K562 (cell line): ENCODE results near the gene FASN. TPM values are rescaled to one million over a fixed set of nuclear protein-coding genes. Genes with fewer than 3 reads are reported as not detected.
A peak's percentile ranks its signal among the peaks of the same experiment; 100 is the strongest.

Experiments used
- ATAC-seq: fragments of 200-7000 bp; cut with Tn5 transposase; 3 replicates; pipeline ENCODE4 v1.9.1; 2020; ENCODE audit warnings: moderate library complexity
- BruUV-seq: library from RNA; stranded (reverse); fragments of 400-500 nt; replicated peaks from 2 replicates; lab custom pipeline; 2021; lab: Mats Ljungman, UMichigan
- CTCF ChIA-PET: fragments of 300-600 bp; formaldehyde crosslinking; extraction: SDS; loops from one replicate; lab custom pipeline; 2021; ENCODE audit warnings: low intra/inter-chr PET ratio; lab: Yijun Ruan, JAX
- POLR2A ChIA-PET: fragments of 300-600, 350-650 bp; sonication (Branson Sonifier 250); formaldehyde crosslinking; extraction: SDS; loops from one replicate; lab custom pipeline; 2021; ENCODE audit warnings: antibody characterized with exemption, inconsistent platforms; lab: Yijun Ruan, JAX
- DNase-seq, 4 experiments: peaks; one replicate each; pipeline versions ENCODE4 v3.0.0 to v3.0.0-alpha.2; 2011 to 2018; ENCODE audit warnings: low spot score in 3 of 4, mixed read lengths in 3 of 4; ENCODE audit errors: extremely low read depth in 1 of 4
- FAIRE-seq: peaks from 2 replicates; lab custom pipeline; 2011; peaks lifted over from hg19 to GRCh38; lab: Jason Lieb, UNC
- H2AFZ ChIP-seq: 2 replicates; pipeline ENCODE4 v1.6.0; 2011; ENCODE audit warnings: low read depth, low read length, control low read depth, inconsistent platforms
- H3K27ac ChIP-seq: fragments of 200-600 bp; 3 replicates; pipeline ENCODE4 v1.8.0; 2011; ENCODE audit warnings: low read depth, mild to moderate bottlenecking, control low read depth, inconsistent platforms, low read length, moderate library complexity, mixed read lengths; ENCODE audit errors: extremely low read depth
- H3K27me3 ChIP-seq, 2 experiments: fragments of 300-600 bp in 1 of 2; 2 replicates in 1 of 2; 3 replicates in 1 of 2; pipeline versions ENCODE4 v1.6.0 to v1.8.0; 2011; ENCODE audit warnings: inconsistent platforms in 2 of 2, low read length in 2 of 2, mild to moderate bottlenecking in 1 of 2, mixed read lengths in 1 of 2, moderate library complexity in 1 of 2; ENCODE audit not compliant: control insufficient read depth in 2 of 2, insufficient read depth in 2 of 2
- H3K36me3 ChIP-seq: fragments of 300-600 bp; 3 replicates; pipeline ENCODE4 v1.8.0; 2011; ENCODE audit warnings: mild to moderate bottlenecking, low read length, inconsistent platforms; ENCODE audit not compliant: control insufficient read depth, insufficient read depth
- H3K4me1 ChIP-seq, 2 experiments: fragments of 200-600 bp in 1 of 2; replicated peaks in 1 of 2; 2 replicates in 1 of 2; 3 replicates in 1 of 2; pipeline versions ENCODE4 v1.5.1 to v1.8.0; 2011; ENCODE audit warnings: inconsistent platforms in 2 of 2, low read length in 2 of 2, mild to moderate bottlenecking in 1 of 2, mixed read lengths in 1 of 2, moderate library complexity in 1 of 2; ENCODE audit not compliant: control insufficient read depth in 2 of 2, insufficient read depth in 2 of 2
- H3K4me2 ChIP-seq: 2 replicates; pipeline ENCODE4 v1.6.1; 2011; ENCODE audit warnings: low read length, control low read depth, inconsistent platforms, mixed read lengths; ENCODE audit not compliant: insufficient read depth
- H3K4me3 ChIP-seq: fragments of 200-600 bp; sonication (generic), shearing (Covaris generic); 2 replicates; pipeline ENCODE4 v1.5.1; 2016; ENCODE audit warnings: control low read depth, inconsistent platforms
- H3K79me2 ChIP-seq: fragments of 200-600 bp; 3 replicates; pipeline ENCODE4 v1.8.0; 2011; ENCODE audit warnings: low read length, inconsistent platforms; ENCODE audit not compliant: control insufficient read depth, insufficient read depth
- H3K9ac ChIP-seq, 2 experiments: 2 replicates each; pipeline versions ENCODE4 v1.6.0 to v1.6.1; 2011; ENCODE audit warnings: low read depth in 2 of 2, low read length in 2 of 2, control low read depth in 1 of 2, inconsistent platforms in 1 of 2, mild to moderate bottlenecking in 1 of 2, mixed read lengths in 1 of 2; ENCODE audit not compliant: insufficient read depth in 1 of 2
- H3K9me1 ChIP-seq: one replicate; pipeline ENCODE4 v1.6.0; 2011; ENCODE audit warnings: inconsistent platforms, mild to moderate bottlenecking, low read length, moderate library complexity; ENCODE audit not compliant: control insufficient read depth, insufficient read depth
- H3K9me3 ChIP-seq: replicated peaks from 2 replicates; pipeline ENCODE4 v1.5.1; 2011; ENCODE audit warnings: low read depth, low read length, inconsistent platforms; ENCODE audit not compliant: control insufficient read depth, insufficient read depth
- H4K20me1 ChIP-seq: replicated peaks from 2 replicates; pipeline ENCODE4 v1.6.1; 2011; ENCODE audit warnings: low read length, inconsistent platforms, mixed read lengths; ENCODE audit not compliant: control insufficient read depth, insufficient read depth
- CREM ChIP-seq: IDR thresholded peaks from 2 replicates; pipeline ENCODE4 v1.6.1; 2014; ENCODE audit warnings: antibody characterized with exemption, low read depth
- JUND ChIP-seq, 2 experiments: IDR thresholded peaks; 2 replicates in 1 of 2; 3 replicates in 1 of 2; pipeline ENCODE4 v1.6.1; 2011; ENCODE audit warnings: borderline replicate concordance in 2 of 2, low read depth in 2 of 2, low read length in 2 of 2, improper control_type of control experiment in 1 of 2, missing biosample characterization in 1 of 2, missing genetic modification characterization in 1 of 2, missing genetic modification reagents in 1 of 2
- LCOR ChIP-seq: sonication (generic); formaldehyde crosslinking; IDR thresholded peaks from 2 replicates; pipeline ENCODE4 v1.8.0; 2022; ENCODE audit warnings: mild to moderate bottlenecking, missing genetic modification reagents
- PHF8 ChIP-seq: fragments of 200-600 bp; sonication (generic); IDR thresholded peaks from 2 replicates; pipeline ENCODE4 v1.6.1; 2012; ENCODE audit warnings: mixed run types, mild to moderate bottlenecking, inconsistent platforms, low read length, moderate library complexity, borderline replicate concordance
- RBFOX2 ChIP-seq: fragments of 200-400 bp; formaldehyde crosslinking; IDR thresholded peaks from 2 replicates; pipeline ENCODE4 v1.6.1; 2017; ENCODE audit warnings: low read depth, mild to moderate bottlenecking, low read length, moderate library complexity
- SIX5 ChIP-seq, 2 experiments: IDR thresholded peaks; 2 replicates each; pipeline ENCODE4 v1.6.1; 2011; ENCODE audit warnings: low read length in 2 of 2, borderline replicate concordance in 1 of 2, low read depth in 1 of 2, mild to moderate bottlenecking in 1 of 2, moderate library complexity in 1 of 2; ENCODE audit not compliant: insufficient read depth in 1 of 2
- SMARCA5 ChIP-seq: fragments of 450-650 bp; IDR thresholded peaks from 2 replicates; pipeline ENCODE4 v1.6.1; 2016
- TAF1 ChIP-seq: IDR thresholded peaks from 2 replicates; pipeline ENCODE4 v1.6.1; 2011; ENCODE audit warnings: mild to moderate bottlenecking, low read length, moderate library complexity; ENCODE audit not compliant: insufficient read depth, control insufficient read depth, severe bottlenecking; ENCODE audit errors: extremely low read depth
- ZBTB11 ChIP-seq, 3 experiments: fragments of 200-800 bp in 1 of 3; fragments of 250-450 bp in 1 of 3; fragments of 450-650 bp in 1 of 3; sonication (Bioruptor Pico) in 1 of 3; sonication (Bioruptor generic) in 1 of 3; formaldehyde crosslinking in 1 of 3; IDR thresholded peaks; 2 replicates each; pipeline versions ENCODE4 v1.6.1 to v1.8.0; 2016 to 2022; ENCODE audit warnings: mild to moderate bottlenecking in 2 of 3, missing genetic modification characterization in 2 of 3, missing compliant biosample characterization in 1 of 3, moderate library complexity in 1 of 3
- WGBS: fragments of 100-300 bp; shearing (Covaris generic); methylation state at CpG from one replicate; pipeline ENCODE4 v1.1.6; 2016; ENCODE audit warnings: low coverage, mixed read lengths; ENCODE audit not compliant: insufficient coverage; ENCODE audit errors: missing lambda C conversion rate; 5-methylcytosine and 5-hydroxymethylcytosine counted together
- in situ Hi-C: fragments of 300-500 bp; cut with MboI; formaldehyde crosslinking; loops from 4 replicates; pipeline ENCODE4 v1.15.0; 2018; ENCODE audit warnings: inconsistent platforms, mixed read lengths
- intact Hi-C: fragments of 100-400 bp; cut with micrococcal nuclease; formaldehyde crosslinking; loops from 2 replicates; pipeline ENCODE4 v1.14.2; 2022
- polyA plus RNA-seq, 8 experiments: library from polyadenylated mRNA; depleted of rRNA in 4 of 8; stranded (reverse) in 5 of 8; unstranded in 3 of 8; fragments of >200 nt; fragmentation: Nextera tagmentation in 2 of 8; fragmentation: Illumina TruSeq in 1 of 8; extraction: Ambion mirVana in 2 of 8; extraction: Trizol in 1 of 8; gene quantifications; 2 replicates each; pipeline versions ENCODE4 v1.2.1 to v1.2.3, GENCODE V29; 2011 to 2014; ENCODE audit warnings: inconsistent platforms in 1 of 8, missing spikeins in 1 of 8
- total RNA-seq, 7 experiments: library from RNA; depleted of rRNA in 6 of 7; stranded (reverse); fragments of >200 nt in 6 of 7; fragmentation: Illumina TruSeq in 2 of 7; extraction: Trizol in 2 of 7; gene quantifications; 2 replicates each; pipeline versions ENCODE4 v1.2.1 to v1.2.3, GENCODE V29; 2011 to 2021; ENCODE audit warnings: low replicate concordance in 1 of 7
- TF ChIP-seq, protein P1 (sequence below): fragments of 450-650 bp; IDR thresholded peaks from 2 replicates; pipeline ENCODE4 v1.6.1; 2017; ENCODE audit warnings: antibody characterized with exemption, mild to moderate bottlenecking

The FASN gene
- total and polyA plus RNA-seq, 9 of the 15 experiments (the other 6 are each of a cell fraction or from before 2014, with no cell fraction given): 0.15 to 663 (median 49.9) TPM

GRCh38 chr17:82051776-82052637, 46.0 kb downstream of the FASN start, which contains the start of the genes GPS1 and RFNG:
Gene GPS1 (plus strand): TSS chr17:82051898. CDS start chr17:82051932, 34 bp downstream.
Gene RFNG (minus strand): TSS chr17:82051811. CDS start chr17:82051766, 45 bp downstream.
- 0 out of 2 replicates have a peak, but pooled peaks cover 9% of the 10 kb centered on the region for H4K20me1 ChIP-seq
- H3K27me3 ChIP-seq: no peaks in the 10 kb centered on the region
- peak; percentile 85 to 88 (median 86) for DNase-seq
- peak within 1 kb of the TSS; percentile 45 for H2AFZ ChIP-seq
- H3K4me2 ChIP-seq: peak within 1 kb of the TSS; percentile 88
- H3K4me3 ChIP-seq: peak within 1 kb of the TSS; percentile 98
- ChIA-PET POLR2A (interaction anchor here (0.6 to 1.8 kb wide), 4 partner anchors 11 to 161 kb away, joined by 3 to 7 read pairs (median 3); no protein-coding TSS in a partner anchor), CTCF (no interaction called here)
- peak; percentile 87 for ATAC-seq
- H3K9ac ChIP-seq: peak within 1 kb of the TSS; percentile 80 to 97
- H3K79me2 ChIP-seq: peaks cover 28% of the 10 kb centered on the region
- no peaks in the 10 kb centered on the region for H3K9me3 ChIP-seq
- peaks cover 75% of the 10 kb centered on the region; the same call in 2 of the 3 replicates for H3K36me3 ChIP-seq
- FAIRE-seq: no peak
- H3K4me1 ChIP-seq: peaks cover 6 to 92% of the 10 kb centered on the region in 2 experiments; a peak in 3 of 5 replicates
- H3K27ac ChIP-seq: peak within 1 kb of the TSS; percentile 68
- no TSS peak for BruUV-seq
- WGBS: under 1% methylated on average over 49 of the region's 94 CpGs
- peaks cover 2% of the 10 kb centered on the region for H3K9me1 ChIP-seq
- intact Hi-C loops: no loop called here
- in situ Hi-C loops: no loop called here
- TF ChIP-seq JUND (IDR thresholded peaks at IDR 0.05; ENCODE audit: borderline replicate concordance, low read depth, low read length) (no peak), JUND (tag; IDR thresholded peaks at IDR 0.05; ENCODE audit: borderline replicate concordance, low read depth, low read length) (no peak; the same call in 2 of the 3 replicates), TAF1 (peak; percentile 38), SMARCA5 (no peak), LCOR (CRISPR knock-in tag) (no peak), ZBTB11 (CRISPR knock-in tag; IDR thresholded peaks at IDR 0.05) (peak in 1 of 3 experiments; percentile 81; a peak in 2 of 6 replicates), PHF8 (peak; percentile 59; the same call in 1 of the 2 replicates), SIX5 (IDR thresholded peaks at IDR 0.05; ENCODE audit: borderline replicate concordance in 1 of 2, insufficient read depth in 1 of 2, low read depth in 1 of 2, low read length in 2 of 2) (0 out of 4 replicates have a peak, but pooled peaks of 1 of the 2 experiments have one; percentile 15), RBFOX2 (peak; percentile 50), CREM (peak; percentile 83)
- TF ChIP-seq, protein P1, sequence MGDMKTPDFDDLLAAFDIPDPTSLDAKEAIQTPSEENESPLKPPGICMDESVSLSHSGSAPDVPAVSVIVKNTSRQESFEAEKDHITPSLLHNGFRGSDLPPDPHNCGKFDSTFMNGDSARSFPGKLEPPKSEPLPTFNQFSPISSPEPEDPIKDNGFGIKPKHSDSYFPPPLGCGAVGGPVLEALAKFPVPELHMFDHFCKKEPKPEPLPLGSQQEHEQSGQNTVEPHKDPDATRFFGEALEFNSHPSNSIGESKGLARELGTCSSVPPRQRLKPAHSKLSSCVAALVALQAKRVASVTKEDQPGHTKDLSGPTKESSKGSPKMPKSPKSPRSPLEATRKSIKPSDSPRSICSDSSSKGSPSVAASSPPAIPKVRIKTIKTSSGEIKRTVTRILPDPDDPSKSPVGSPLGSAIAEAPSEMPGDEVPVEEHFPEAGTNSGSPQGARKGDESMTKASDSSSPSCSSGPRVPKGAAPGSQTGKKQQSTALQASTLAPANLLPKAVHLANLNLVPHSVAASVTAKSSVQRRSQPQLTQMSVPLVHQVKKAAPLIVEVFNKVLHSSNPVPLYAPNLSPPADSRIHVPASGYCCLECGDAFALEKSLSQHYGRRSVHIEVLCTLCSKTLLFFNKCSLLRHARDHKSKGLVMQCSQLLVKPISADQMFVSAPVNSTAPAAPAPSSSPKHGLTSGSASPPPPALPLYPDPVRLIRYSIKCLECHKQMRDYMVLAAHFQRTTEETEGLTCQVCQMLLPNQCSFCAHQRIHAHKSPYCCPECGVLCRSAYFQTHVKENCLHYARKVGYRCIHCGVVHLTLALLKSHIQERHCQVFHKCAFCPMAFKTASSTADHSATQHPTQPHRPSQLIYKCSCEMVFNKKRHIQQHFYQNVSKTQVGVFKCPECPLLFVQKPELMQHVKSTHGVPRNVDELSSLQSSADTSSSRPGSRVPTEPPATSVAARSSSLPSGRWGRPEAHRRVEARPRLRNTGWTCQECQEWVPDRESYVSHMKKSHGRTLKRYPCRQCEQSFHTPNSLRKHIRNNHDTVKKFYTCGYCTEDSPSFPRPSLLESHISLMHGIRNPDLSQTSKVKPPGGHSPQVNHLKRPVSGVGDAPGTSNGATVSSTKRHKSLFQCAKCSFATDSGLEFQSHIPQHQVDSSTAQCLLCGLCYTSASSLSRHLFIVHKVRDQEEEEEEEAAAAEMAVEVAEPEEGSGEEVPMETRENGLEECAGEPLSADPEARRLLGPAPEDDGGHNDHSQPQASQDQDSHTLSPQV: peak; percentile 37; the same call in 1 of the 2 replicates
